Loucy (cell line): ENCODE measurements around the gene FGF2.

Experiments
- H2AFZ ChIP-seq: fragments of 200-600 bp; sonication (generic); 2 replicates; pipeline ENCODE4 v1.6.0; 2016; ENCODE audit warnings: antibody characterized with exemption, mild to moderate bottlenecking, low read length, moderate library complexity
- H3F3A ChIP-seq: fragments of 200-600 bp; 2 replicates; pipeline ENCODE4 v1.6.0; 2016; ENCODE audit warnings: antibody characterized with exemption, low read depth, mild to moderate bottlenecking
- H3K27me3 ChIP-seq: fragments of 200-600 bp; sonication (generic); 2 replicates; pipeline ENCODE4 v1.6.1; 2014; ENCODE audit warnings: low read length, mild to moderate bottlenecking; ENCODE audit not compliant: insufficient read depth, poor library complexity, severe bottlenecking
- H3K36me3 ChIP-seq: fragments of 200-600 bp; sonication (generic); 2 replicates; pipeline ENCODE4 v1.6.1; 2016; ENCODE audit warnings: low read length; ENCODE audit not compliant: insufficient read depth
- H3K4me1 ChIP-seq: fragments of 200-600 bp; sonication (generic); 2 replicates; pipeline ENCODE4 v1.5.1; 2014; ENCODE audit warnings: low read length, mild to moderate bottlenecking; ENCODE audit not compliant: insufficient read depth, poor library complexity, severe bottlenecking
- H3K4me2 ChIP-seq: fragments of 200-600 bp; sonication (generic); 2 replicates; pipeline ENCODE4 v1.6.0; 2014; ENCODE audit warnings: antibody characterized with exemption, low read length, low read depth, mild to moderate bottlenecking; ENCODE audit not compliant: poor library complexity, severe bottlenecking
- H3K4me3 ChIP-seq: fragments of 200-600 bp; sonication (generic); 2 replicates; pipeline ENCODE4 v1.5.1; 2014; ENCODE audit warnings: low read length, mild to moderate bottlenecking, mixed read lengths; ENCODE audit not compliant: poor library complexity, severe bottlenecking
- H3K79me2 ChIP-seq: fragments of 200-600 bp; sonication (generic); 2 replicates; pipeline ENCODE4 v1.6.1; 2014; ENCODE audit warnings: low read length; ENCODE audit not compliant: insufficient read depth
- H3K9ac ChIP-seq: fragments of 200-600 bp; sonication (generic); 2 replicates; pipeline ENCODE4 v1.6.0; 2014; ENCODE audit warnings: mild to moderate bottlenecking, low read depth, low read length, moderate library complexity; ENCODE audit not compliant: poor library complexity, severe bottlenecking
- H3K9me2 ChIP-seq: fragments of 200-600 bp; sonication (generic); replicated peaks from 2 replicates; pipeline ENCODE4 v1.6.1; 2016; ENCODE audit warnings: low read depth, low read length, mixed read lengths
- H3K9me3 ChIP-seq: fragments of 200-600 bp; sonication (generic); 2 replicates; pipeline ENCODE4 v1.6.1; 2014; ENCODE audit warnings: mild to moderate bottlenecking, antibody characterized with exemption, low read length, low read depth; ENCODE audit not compliant: insufficient read depth
- H4K20me1 ChIP-seq: fragments of 200-600 bp; sonication (generic); 2 replicates; pipeline ENCODE4 v1.6.0; 2014; ENCODE audit warnings: antibody characterized with exemption, low read length, mild to moderate bottlenecking; ENCODE audit not compliant: insufficient read depth, poor library complexity, severe bottlenecking
- EZH2phosphoT487 ChIP-seq: fragments of 200-600 bp; IDR thresholded peaks from 2 replicates; pipeline ENCODE4 v1.6.1; 2018; ENCODE audit warnings: antibody characterized with exemption, mild to moderate bottlenecking, moderate library complexity, borderline replicate concordance
- TF ChIP-seq, protein P1 (sequence below): fragments of 200-600 bp; sonication (generic); conservative IDR thresholded peaks from 2 replicates; pipeline ENCODE4 v1.5.1; 2014; ENCODE audit warnings: mild to moderate bottlenecking, antibody characterized with exemption, low read length

FGF2 gene

GRCh38 chr4:122831515-122832196 is 5.0 kb downstream of the FGF2 start:
- Histone ChIP-seq H3K9me2 (no peaks in the 10 kb centered on the region), H3K4me2 (no peak overlapping the region), H3K27me3 (no peaks in the 10 kb centered on the region), H3K36me3 (no peaks in the 10 kb centered on the region), H2AFZ (no peak overlapping the region), H3K9me3 (no peaks in the 10 kb centered on the region), H3K9ac (no peak overlapping the region), H3K4me3 (no peak overlapping the region), H4K20me1 (no peaks in the 10 kb centered on the region), H3F3A (no peaks in the 10 kb centered on the region), H3K4me1 (no peaks in the 10 kb centered on the region), H3K79me2 (no peaks in the 10 kb centered on the region)
- TF ChIP-seq, protein P1, sequence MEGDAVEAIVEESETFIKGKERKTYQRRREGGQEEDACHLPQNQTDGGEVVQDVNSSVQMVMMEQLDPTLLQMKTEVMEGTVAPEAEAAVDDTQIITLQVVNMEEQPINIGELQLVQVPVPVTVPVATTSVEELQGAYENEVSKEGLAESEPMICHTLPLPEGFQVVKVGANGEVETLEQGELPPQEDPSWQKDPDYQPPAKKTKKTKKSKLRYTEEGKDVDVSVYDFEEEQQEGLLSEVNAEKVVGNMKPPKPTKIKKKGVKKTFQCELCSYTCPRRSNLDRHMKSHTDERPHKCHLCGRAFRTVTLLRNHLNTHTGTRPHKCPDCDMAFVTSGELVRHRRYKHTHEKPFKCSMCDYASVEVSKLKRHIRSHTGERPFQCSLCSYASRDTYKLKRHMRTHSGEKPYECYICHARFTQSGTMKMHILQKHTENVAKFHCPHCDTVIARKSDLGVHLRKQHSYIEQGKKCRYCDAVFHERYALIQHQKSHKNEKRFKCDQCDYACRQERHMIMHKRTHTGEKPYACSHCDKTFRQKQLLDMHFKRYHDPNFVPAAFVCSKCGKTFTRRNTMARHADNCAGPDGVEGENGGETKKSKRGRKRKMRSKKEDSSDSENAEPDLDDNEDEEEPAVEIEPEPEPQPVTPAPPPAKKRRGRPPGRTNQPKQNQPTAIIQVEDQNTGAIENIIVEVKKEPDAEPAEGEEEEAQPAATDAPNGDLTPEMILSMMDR: no peak
- TF ChIP-seq EZH2phosphoT487: no peak

GRCh38 chr4:122832732-122833131 is 6.1 kb downstream of the FGF2 start:
- no peaks in the 10 kb centered on the region for H3F3A ChIP-seq
- H4K20me1 ChIP-seq: no peaks in the 10 kb centered on the region
- H2AFZ ChIP-seq: no peak overlapping the region
- H3K4me1 ChIP-seq: no peaks in the 10 kb centered on the region
- H3K9ac ChIP-seq: no peak overlapping the region
- no peaks in the 10 kb centered on the region for H3K27me3 ChIP-seq
- no peaks in the 10 kb centered on the region for H3K9me3 ChIP-seq
- no peak for TF ChIP-seq EZH2phosphoT487
- TF ChIP-seq, protein P1: no peak
- H3K4me3 ChIP-seq: no peak overlapping the region
- H3K79me2 ChIP-seq: no peaks in the 10 kb centered on the region
- no peaks in the 10 kb centered on the region for H3K36me3 ChIP-seq
- no peaks in the 10 kb centered on the region for H3K9me2 ChIP-seq
- H3K4me2 ChIP-seq: no peak overlapping the region

DNA sequence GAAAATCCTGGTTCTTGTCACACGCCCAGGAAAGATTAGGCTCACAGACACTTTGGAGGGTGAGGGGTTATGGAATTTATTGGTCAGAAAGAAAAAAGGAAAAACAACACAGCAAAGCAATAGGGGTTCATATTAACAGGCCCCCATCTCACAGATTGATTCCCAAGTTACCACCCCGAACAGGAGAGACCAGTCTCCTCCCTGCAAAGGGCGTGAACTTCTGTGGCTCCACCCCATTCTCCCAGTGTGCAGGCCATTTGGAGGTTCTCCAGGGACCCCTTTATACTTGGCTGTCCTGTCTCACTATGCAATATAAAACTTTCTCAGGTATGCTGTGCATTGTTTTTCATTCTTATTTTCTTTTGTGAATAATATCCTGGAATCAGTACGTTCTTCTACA is 7.4 kb downstream of the FGF2 start:
- TF ChIP-seq EZH2phosphoT487: no peak
- TF ChIP-seq, protein P1: no peak
- H3K36me3 ChIP-seq: no peaks in the 10 kb centered on the region

More for the DNA sequence above, 7.4 kb downstream of the FGF2 start:
- Histone ChIP-seq H3K9me2 (no peaks in the 10 kb centered on the region), H3K4me3 (no peak overlapping the region), H3K79me2 (no peaks in the 10 kb centered on the region), H3K4me1 (no peaks in the 10 kb centered on the region), H3K9ac (no peak overlapping the region), H3K4me2 (no peak overlapping the region), H3K27me3 (no peaks in the 10 kb centered on the region), H3F3A (no peaks in the 10 kb centered on the region), H3K9me3 (no peaks in the 10 kb centered on the region), H4K20me1 (no peaks in the 10 kb centered on the region), H2AFZ (no peak overlapping the region)
